A549 (cell line): ENCODE results near the gene ZNF491.

Source experiments
- CEBPB ChIP-seq, 2 experiments: fragments of >200 bp in 1 of 2; sonication (Bioruptor Twin) in 1 of 2; formaldehyde crosslinking in 1 of 2; IDR thresholded peaks; 2 replicates each; pipeline ENCODE4 v1.6.1; 2012 to 2016
- CHD2 ChIP-seq: fragments of 150-350 bp; IDR thresholded peaks from 2 replicates; pipeline ENCODE4 v1.6.1; 2014; ENCODE audit warnings: low read length; ENCODE audit not compliant: partially characterized antibody
- EP300 ChIP-seq, 2 experiments: fragments of >200 bp; sonication (Bioruptor Twin); formaldehyde crosslinking; IDR thresholded peaks; 2 replicates in 1 of 2; 3 replicates in 1 of 2; pipeline ENCODE4 v1.6.1; 2016 to 2017
- MYC ChIP-seq: IDR thresholded peaks from 2 replicates; pipeline ENCODE4 v1.6.1; 2012; ENCODE audit warnings: mild to moderate bottlenecking, inconsistent platforms, low read length, improper control_type of control experiment, borderline replicate concordance
- NPAS2 ChIP-seq: fragments of 250-450 bp; sonication (Bioruptor Pico); IDR thresholded peaks from 2 replicates; pipeline ENCODE4 v1.8.0; 2022; ENCODE audit warnings: mild to moderate bottlenecking, moderate library complexity, borderline replicate concordance
- NR3C1 ChIP-seq: fragments of >200 bp; sonication (Bioruptor Twin); formaldehyde crosslinking; IDR thresholded peaks from 3 replicates; pipeline ENCODE4 v1.6.1; 2017
- POLR2A ChIP-seq: IDR thresholded peaks from 2 replicates; pipeline ENCODE4 v1.6.1; 2012; ENCODE audit warnings: mild to moderate bottlenecking, low read length
- RCOR1 ChIP-seq: fragments of 150-350 bp; IDR thresholded peaks from 2 replicates; pipeline ENCODE4 v1.6.1; 2014; ENCODE audit warnings: antibody characterized with exemption, low read length, low read depth
- RFX5 ChIP-seq: fragments of 450-650 bp; IDR thresholded peaks from 2 replicates; pipeline ENCODE4 v1.7.1; 2014; ENCODE audit warnings: antibody characterized with exemption, mild to moderate bottlenecking, moderate library complexity
- ZFP36 ChIP-seq: fragments of 450-650 bp; IDR thresholded peaks from 2 replicates; pipeline ENCODE4 v1.6.1; 2014; ENCODE audit warnings: borderline replicate concordance; ENCODE audit not compliant: partially characterized antibody
- TF ChIP-seq, protein P1 (sequence below): fragments of >200 bp; sonication (Bioruptor Twin); formaldehyde crosslinking; IDR thresholded peaks from 3 replicates; pipeline ENCODE4 v1.5.1; 2016
- TF ChIP-seq, protein P2 (sequence below): IDR thresholded peaks from 2 replicates; pipeline ENCODE4 v1.6.1; 2012
- TF ChIP-seq, protein P3 (sequence below): fragments of 450-650 bp; IDR thresholded peaks from 2 replicates; pipeline ENCODE4 v1.6.1; 2014; ENCODE audit warnings: antibody characterized with exemption

DNA sequence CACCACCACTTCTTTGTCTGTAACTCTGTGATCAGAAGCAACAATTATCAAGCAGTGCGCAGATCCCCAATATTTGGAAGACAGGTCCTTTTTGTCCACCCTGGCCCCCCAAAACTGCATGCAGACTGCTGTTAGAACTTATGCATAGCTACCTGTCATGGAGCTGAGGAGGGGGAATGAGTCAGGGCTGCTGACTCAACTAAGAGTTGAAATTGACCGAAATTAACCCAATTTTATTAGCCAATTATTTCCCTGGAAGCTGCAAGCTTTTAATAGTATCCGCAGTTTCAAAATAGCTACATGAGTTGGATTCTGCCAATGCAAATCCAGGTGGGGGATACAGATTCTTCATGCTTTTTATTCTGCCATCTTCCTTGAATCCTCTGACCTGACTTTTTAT is 14.0 kb upstream of the ZNF491 start:
- no peak for TF ChIP-seq MYC
- TF ChIP-seq ZFP36, result no peak
- TF ChIP-seq, protein P1, sequence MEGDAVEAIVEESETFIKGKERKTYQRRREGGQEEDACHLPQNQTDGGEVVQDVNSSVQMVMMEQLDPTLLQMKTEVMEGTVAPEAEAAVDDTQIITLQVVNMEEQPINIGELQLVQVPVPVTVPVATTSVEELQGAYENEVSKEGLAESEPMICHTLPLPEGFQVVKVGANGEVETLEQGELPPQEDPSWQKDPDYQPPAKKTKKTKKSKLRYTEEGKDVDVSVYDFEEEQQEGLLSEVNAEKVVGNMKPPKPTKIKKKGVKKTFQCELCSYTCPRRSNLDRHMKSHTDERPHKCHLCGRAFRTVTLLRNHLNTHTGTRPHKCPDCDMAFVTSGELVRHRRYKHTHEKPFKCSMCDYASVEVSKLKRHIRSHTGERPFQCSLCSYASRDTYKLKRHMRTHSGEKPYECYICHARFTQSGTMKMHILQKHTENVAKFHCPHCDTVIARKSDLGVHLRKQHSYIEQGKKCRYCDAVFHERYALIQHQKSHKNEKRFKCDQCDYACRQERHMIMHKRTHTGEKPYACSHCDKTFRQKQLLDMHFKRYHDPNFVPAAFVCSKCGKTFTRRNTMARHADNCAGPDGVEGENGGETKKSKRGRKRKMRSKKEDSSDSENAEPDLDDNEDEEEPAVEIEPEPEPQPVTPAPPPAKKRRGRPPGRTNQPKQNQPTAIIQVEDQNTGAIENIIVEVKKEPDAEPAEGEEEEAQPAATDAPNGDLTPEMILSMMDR, result no peak
- no peak for TF ChIP-seq CEBPB (IDR thresholded peaks at IDR 0.05)
- TF ChIP-seq CHD2, result no peak
- TF ChIP-seq POLR2A, result no peak
- no peak for TF ChIP-seq EP300 (IDR thresholded peaks at IDR 0.05)
- TF ChIP-seq, protein P2, sequence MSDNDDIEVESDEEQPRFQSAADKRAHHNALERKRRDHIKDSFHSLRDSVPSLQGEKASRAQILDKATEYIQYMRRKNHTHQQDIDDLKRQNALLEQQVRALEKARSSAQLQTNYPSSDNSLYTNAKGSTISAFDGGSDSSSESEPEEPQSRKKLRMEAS, result no peak
- no peak for TF ChIP-seq RFX5
- no peak for TF ChIP-seq NPAS2 (CRISPR knock-in tag)
- TF ChIP-seq RCOR1, result no peak
- TF ChIP-seq, protein P3, sequence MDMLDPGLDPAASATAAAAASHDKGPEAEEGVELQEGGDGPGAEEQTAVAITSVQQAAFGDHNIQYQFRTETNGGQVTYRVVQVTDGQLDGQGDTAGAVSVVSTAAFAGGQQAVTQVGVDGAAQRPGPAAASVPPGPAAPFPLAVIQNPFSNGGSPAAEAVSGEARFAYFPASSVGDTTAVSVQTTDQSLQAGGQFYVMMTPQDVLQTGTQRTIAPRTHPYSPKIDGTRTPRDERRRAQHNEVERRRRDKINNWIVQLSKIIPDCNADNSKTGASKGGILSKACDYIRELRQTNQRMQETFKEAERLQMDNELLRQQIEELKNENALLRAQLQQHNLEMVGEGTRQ, result no peak
- no peak for TF ChIP-seq NR3C1
